Left forelimb (tissue), 1 donor: ENCODE measurements around the gene PSMD10.

Source experiments
- DNase-seq: peaks from one replicate; pipeline ENCODE4 v3.0.0-alpha.2; 2018; ENCODE audit warnings: low spot score

PSMD10 gene

GRCh38 chrX:108071578-108071977 lies 19.8 kb downstream of the PSMD10 start:
- no peak for DNase-seq

GRCh38 chrX:108070891-108071290 lies 20.5 kb downstream of the PSMD10 start:
- no peak for DNase-seq

- no peak for DNase-seq
Measured at GRCh38 chrX:108068121-108068520, 23.2 kb downstream of the PSMD10 start.

- DNase-seq, result no peak
Measured at GRCh38 chrX:108064613-108065012, 26.7 kb downstream of the PSMD10 start.

GRCh38 chrX:108064001-108064400 lies 27.3 kb downstream of the PSMD10 start:
- no peak for DNase-seq

- DNase-seq, result no peak
Measured at GRCh38 chrX:108059801-108060200, 31.5 kb downstream of the PSMD10 start.

- DNase-seq, result no peak
Measured at GRCh38 chrX:108055546-108055945, 35.8 kb downstream of the PSMD10 start.

- DNase-seq, result no peak
Measured at GRCh38 chrX:108053218-108053617, 38.1 kb downstream of the PSMD10 start.

- no peak for DNase-seq
Measured at GRCh38 chrX:108049649-108050048, 41.7 kb downstream of the PSMD10 start.

GRCh38 chrX:108044554-108045256 lies 46.6 kb downstream of the PSMD10 start, which contains the start of gene VSIG1:
TSS of gene VSIG1 (plus strand) at chrX:108045065. CDS start at chrX:108045131, 66 bp downstream.
- DNase-seq, result no peak

- DNase-seq, result no peak
Measured at GRCh38 chrX:108036298-108036973, 54.9 kb downstream of the PSMD10 start.

GRCh38 chrX:108034725-108035124 lies 56.6 kb downstream of the PSMD10 start:
- no peak for DNase-seq
